ENCODE data around the gene ARRDC5. TPM values are rescaled to one million over a fixed set of nuclear protein-coding genes. Genes with fewer than 3 reads are reported as not detected.

The ARRDC5 gene
- polyA plus RNA-seq, 1 of the 3 experiments (the other 2 are of a cell fraction), result not detected

GRCh38 chr19:4911314-4911713 lies 8.6 kb upstream of the ARRDC5 start (continued):
- no peak for TF ChIP-seq USF1 (IDR thresholded peaks at IDR 0.05; ENCODE audit: borderline replicate concordance, low read depth)
- no peak for TF ChIP-seq TCF12 (IDR thresholded peaks at IDR 0.05)

- peak; percentile 62 for DNase-seq
- H3K27me3 ChIP-seq (ENCODE audit: insufficient read depth), result no peaks in the 10 kb centered on the region
- H3K27ac ChIP-seq (ENCODE audit: low read depth in 2 of 2, low read length in 1 of 2), result peak overlapping the region; percentile 81 to 84
- ChIA-PET POLR2A (no interaction called here), CTCF (interaction anchor here (0.7 to 7.6 kb wide), 24 partner anchors 8 to 130 kb away, joined by 3 to 121 read pairs (median 5); partner anchors contain the start of genes ARRDC5, FEM1A and PLIN3)
- peaks cover 21% of the 10 kb centered on the region; the same call in 1 of the 2 replicates for H4K20me1 ChIP-seq (ENCODE audit: insufficient read depth)
- 8% methylated on average over 16 of the region's 23 CpGs for WGBS (ENCODE audit: low lambda C conversion rate)
- peak overlapping the region; percentile 87 for H3K9ac ChIP-seq
- H3K9me2 ChIP-seq, result no peaks in the 10 kb centered on the region
- H3K4me1 ChIP-seq (ENCODE audit: control insufficient read depth in 1 of 2, insufficient read depth in 2 of 2, low read depth in 1 of 2, low read length in 1 of 2), result peaks cover 28 to 38% of the 10 kb centered on the region in 2 experiments; a peak in 3 of 4 replicates
- peaks cover 41% of the 10 kb centered on the region for H3F3A ChIP-seq (replicated peaks; ENCODE audit: insufficient read depth)
- H3K36me3 ChIP-seq (replicated peaks in 1 of 2; ENCODE audit: control insufficient read depth in 1 of 2, insufficient read depth in 2 of 2, low read length in 1 of 2), result peaks cover 0 to 9% of the 10 kb centered on the region in 2 experiments
- TF ChIP-seq RCOR1 (IDR thresholded peaks at IDR 0.05; ENCODE audit: low read length) (no peak), EP300 (IDR thresholded peaks at IDR 0.05; ENCODE audit: borderline replicate concordance in 1 of 2, low read depth in 1 of 2, low read length in 1 of 2) (no peak), NFIC (IDR thresholded peaks at IDR 0.05; ENCODE audit: borderline replicate concordance) (no peak), REST (IDR thresholded peaks at IDR 0.05; ENCODE audit: low read depth, low read length) (no peak), CHD2 (IDR thresholded peaks at IDR 0.05; ENCODE audit: low read length, partially characterized antibody) (no peak), POLR2AphosphoS5 (IDR thresholded peaks at IDR 0.05; ENCODE audit: low read depth, low read length) (peak; percentile 48), FOSL2 (IDR thresholded peaks at IDR 0.05; ENCODE audit: borderline replicate concordance, low read depth) (no peak), YY1 (IDR thresholded peaks at IDR 0.05; ENCODE audit: low read depth) (no peak), TAF1 (IDR thresholded peaks at IDR 0.05; ENCODE audit: borderline replicate concordance, low read depth, low read length) (peak; percentile 63; the same call in 1 of the 2 replicates), SIN3A (IDR thresholded peaks at IDR 0.05; ENCODE audit: borderline replicate concordance, low read depth, low read length) (no peak), GATA2 (CRISPR knock-in tag; IDR thresholded peaks at IDR 0.05) (no peak), RAD21 (IDR thresholded peaks at IDR 0.05; ENCODE audit: low read length) (no peak), PBX3 (IDR thresholded peaks at IDR 0.05) (0 out of 2 replicates have a peak, but pooled peaks have one; percentile 11), MXI1 (IDR thresholded peaks at IDR 0.05; ENCODE audit: low read depth, low read length) (0 out of 2 replicates have a peak, but pooled peaks have one; percentile 18), FOXM1 (IDR thresholded peaks at IDR 0.05; ENCODE audit: low read depth) (no peak), RXRA (IDR thresholded peaks at IDR 0.05; ENCODE audit: borderline replicate concordance, low read depth) (no peak), TCF12 (IDR thresholded peaks at IDR 0.05) (no peak), USF2 (IDR thresholded peaks at IDR 0.05; ENCODE audit: borderline replicate concordance, low read depth, low read length) (no peak), MAX (IDR thresholded peaks at IDR 0.05; ENCODE audit: low read depth) (peak; percentile 94), NRF1 (IDR thresholded peaks at IDR 0.05; ENCODE audit: low read depth, low read length) (no peak), EZH2phosphoT487 (IDR thresholded peaks at IDR 0.05; ENCODE audit: borderline replicate concordance, low read depth) (no peak), GABPA (IDR thresholded peaks at IDR 0.05; ENCODE audit: low read depth) (peak; percentile 54; the same call in 1 of the 2 replicates), USF1 (IDR thresholded peaks at IDR 0.05; ENCODE audit: borderline replicate concordance, low read depth) (no peak)
- H2AFZ ChIP-seq (ENCODE audit: low read depth), result peak overlapping the region; percentile 90
- peak overlapping the region; percentile 62 to 82 for H3K4me3 ChIP-seq (ENCODE audit: low read depth in 2 of 2, low read length in 1 of 2)
- H3K4me2 ChIP-seq, result peak overlapping the region; percentile 81
- H3K79me2 ChIP-seq (ENCODE audit: insufficient read depth), result peaks cover 54% of the 10 kb centered on the region
- H3K9me3 ChIP-seq, result no peaks in the 10 kb centered on the region
These were observed 8.0 kb upstream of the ARRDC5 start for GRCh38 chr19:4910594-4911281.

All from SK-N-SH (cell line).